Hematopoietic multipotent progenitor cell treated with erythropoietin and hydrocortisone succinate and interleukin-3 and kit ligand, for 6 days (in vitro differentiated cells): ENCODE data around the gene RALGPS2.
A peak's percentile ranks its signal among the peaks of the same experiment; 100 is the strongest.

ENCODE experiments used
- DNase-seq: peaks from one replicate; pipeline ENCODE4 v3.0.0-alpha.2; 2015

Gene RALGPS2

GRCh38 chr1:178724728-178725465 lies at the start of gene RALGPS2:
TSS of gene RALGPS2 (plus strand) at chr1:178725244. CDS start at chr1:178776765, 51,521 bp downstream.
- peak; percentile 85 for DNase-seq

GRCh38 chr1:178679237-178679636 lies 45.8 kb upstream of the RALGPS2 start:
- no peak for DNase-seq

- no peak for DNase-seq
These were observed 42.6 kb upstream of the RALGPS2 start for GRCh38 chr1:178682429-178682828.

GRCh38 chr1:178682886-178683285 lies 42.2 kb upstream of the RALGPS2 start:
- no peak for DNase-seq

- DNase-seq, result no peak
These were observed 41.8 kb upstream of the RALGPS2 start for GRCh38 chr1:178683291-178683690.

GRCh38 chr1:178684111-178684510 lies 40.9 kb upstream of the RALGPS2 start:
- DNase-seq, result no peak

- DNase-seq, result no peak
These were observed 40.5 kb upstream of the RALGPS2 start for GRCh38 chr1:178684542-178685000.

GRCh38 chr1:178686407-178686806 lies 38.6 kb upstream of the RALGPS2 start:
- no peak for DNase-seq

- no peak for DNase-seq
These were observed 36.8 kb upstream of the RALGPS2 start for GRCh38 chr1:178688244-178688643.

GRCh38 chr1:178689769-178690168 lies 35.3 kb upstream of the RALGPS2 start:
- DNase-seq, result no peak

GRCh38 chr1:178690496-178690895 lies 34.5 kb upstream of the RALGPS2 start:
- no peak for DNase-seq

- DNase-seq, result no peak
These were observed 32.3 kb upstream of the RALGPS2 start for GRCh38 chr1:178692564-178693327.

GRCh38 chr1:178693366-178693765 lies 31.7 kb upstream of the RALGPS2 start:
- no peak for DNase-seq

GRCh38 chr1:178694923-178695525 lies 30.0 kb upstream of the RALGPS2 start:
- DNase-seq, result peak; percentile 45

- no peak for DNase-seq
These were observed 22.9 kb upstream of the RALGPS2 start for GRCh38 chr1:178702146-178702545.

GRCh38 chr1:178704833-178705232 lies 20.2 kb upstream of the RALGPS2 start:
- no peak for DNase-seq

- DNase-seq, result peak; percentile 35
These were observed 18.6 kb upstream of the RALGPS2 start for GRCh38 chr1:178706432-178706831.

GRCh38 chr1:178713259-178713658 lies 11.8 kb upstream of the RALGPS2 start:
- no peak for DNase-seq

GRCh38 chr1:178714453-178714852 lies 10.6 kb upstream of the RALGPS2 start:
- DNase-seq, result no peak

- DNase-seq, result no peak
These were observed 8.9 kb upstream of the RALGPS2 start for GRCh38 chr1:178716111-178716510.

- DNase-seq, result no peak
These were observed 6.5 kb upstream of the RALGPS2 start for GRCh38 chr1:178718520-178718919.

GRCh38 chr1:178723546-178723945 lies 1.5 kb upstream of the RALGPS2 start:
- peak; percentile 31 for DNase-seq

- DNase-seq, result no peak
These were observed 692 bp upstream of the RALGPS2 start for GRCh38 chr1:178724376-178724727.
